GM12892 (cell line): ENCODE measurements around the gene ATP8A2.

Source experiments
- POLR2A ChIP-seq: IDR thresholded peaks from 2 replicates; pipeline ENCODE4 v1.6.1; 2011; ENCODE audit warnings: low read depth, low read length, control low read depth
- POLR2AphosphoS5 ChIP-seq: IDR thresholded peaks from 2 replicates; pipeline ENCODE4 v1.6.1; 2011; ENCODE audit warnings: low read depth, low read length, control low read depth

- TF ChIP-seq POLR2A (no peak), POLR2AphosphoS5 (no peak)
Measured at GRCh38 chr13:25887962-25888655, 516.3 kb downstream of the ATP8A2 start.
